Nephron (organoid): Measurements from ENCODE around the gene CLIC3.

Experiments used
- H3K27ac Mint-ChIP-seq, 3 experiments: 2 replicates each; pipeline ENCODE4 v1.8.0; 2020; ENCODE audit warnings: mixed read lengths in 3 of 3, mild to moderate bottlenecking in 2 of 3, moderate library complexity in 1 of 3
- H3K27me3 Mint-ChIP-seq: 2 replicates; pipeline ENCODE4 v1.8.0; 2021; ENCODE audit warnings: low read depth, mild to moderate bottlenecking, moderate library complexity, mixed read lengths
- H3K36me3 Mint-ChIP-seq: 2 replicates; pipeline ENCODE4 v1.8.0; 2020; ENCODE audit warnings: low read depth, mixed read lengths
- H3K4me1 Mint-ChIP-seq: 2 replicates; pipeline ENCODE4 v1.8.0; 2020; ENCODE audit warnings: mixed read lengths
- H3K4me3 Mint-ChIP-seq, 3 experiments: 2 replicates each; pipeline ENCODE4 v1.8.0; 2020; ENCODE audit warnings: mild to moderate bottlenecking in 3 of 3, mixed read lengths in 3 of 3, moderate library complexity in 2 of 3
- H3K9me3 Mint-ChIP-seq: 2 replicates; pipeline ENCODE4 v1.8.0; 2020; ENCODE audit warnings: mixed read lengths
- CTCF ChIP-seq, 3 experiments: fragments of 200-600 bp; sonication (generic); IDR thresholded peaks; one replicate each; pipeline ENCODE4 v1.5.0; 2021; ENCODE audit warnings: antibody characterized with exemption in 3 of 3; ENCODE audit not compliant: unreplicated experiment in 3 of 3

The CLIC3 gene

DNA sequence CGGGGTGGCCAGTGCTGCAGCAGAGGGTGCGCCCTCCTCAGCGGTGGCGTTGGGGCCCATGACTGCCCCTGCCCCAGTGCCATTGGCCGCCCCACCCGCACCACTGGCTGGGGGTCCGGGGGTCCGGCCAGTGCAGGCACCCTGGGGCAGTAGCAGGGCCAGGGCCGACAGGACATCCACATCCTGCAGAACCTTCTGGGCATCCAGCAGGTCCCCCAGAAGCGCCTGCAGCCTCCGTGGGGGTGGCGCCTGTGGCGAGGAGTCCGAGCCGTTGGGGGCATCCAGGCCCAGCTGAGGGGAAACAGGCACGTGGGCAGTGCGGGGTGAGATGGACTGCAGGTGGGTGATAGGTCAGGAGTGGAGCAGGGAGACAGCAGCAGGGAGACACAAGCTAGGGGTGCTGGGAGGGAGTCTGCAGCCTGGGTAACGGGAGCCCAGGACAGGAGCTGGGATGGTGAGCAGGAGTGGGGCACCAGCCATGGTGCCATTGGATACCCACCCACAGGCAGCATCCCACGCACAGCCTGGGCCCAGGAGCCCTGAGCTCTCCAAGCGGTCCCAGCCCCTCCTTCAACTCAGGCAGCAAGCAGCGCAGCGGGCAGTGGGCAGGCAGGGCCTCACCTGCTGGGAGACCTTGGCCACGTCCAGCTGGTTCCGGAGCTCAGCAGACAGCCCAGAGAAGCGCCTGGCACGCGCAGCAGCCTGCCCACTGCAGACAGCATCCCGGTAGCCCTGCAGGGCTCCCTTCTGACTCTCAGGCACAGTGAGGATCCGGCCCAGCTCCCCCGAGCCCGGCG lies 24.6 kb upstream of the CLIC3 start:
- no peak overlapping the region for H3K27ac Mint-ChIP-seq
- peaks cover 5% of the 10 kb centered on the region for H3K36me3 Mint-ChIP-seq
- no peaks in the 10 kb centered on the region for H3K9me3 Mint-ChIP-seq
- no peak overlapping the region for H3K4me3 Mint-ChIP-seq
- no peaks in the 10 kb centered on the region for H3K27me3 Mint-ChIP-seq
- H3K4me1 Mint-ChIP-seq: no peaks in the 10 kb centered on the region
- TF ChIP-seq CTCF (IDR thresholded peaks at IDR 0.05; ENCODE audit: unreplicated experiment in 3 of 3): no peak

DNA sequence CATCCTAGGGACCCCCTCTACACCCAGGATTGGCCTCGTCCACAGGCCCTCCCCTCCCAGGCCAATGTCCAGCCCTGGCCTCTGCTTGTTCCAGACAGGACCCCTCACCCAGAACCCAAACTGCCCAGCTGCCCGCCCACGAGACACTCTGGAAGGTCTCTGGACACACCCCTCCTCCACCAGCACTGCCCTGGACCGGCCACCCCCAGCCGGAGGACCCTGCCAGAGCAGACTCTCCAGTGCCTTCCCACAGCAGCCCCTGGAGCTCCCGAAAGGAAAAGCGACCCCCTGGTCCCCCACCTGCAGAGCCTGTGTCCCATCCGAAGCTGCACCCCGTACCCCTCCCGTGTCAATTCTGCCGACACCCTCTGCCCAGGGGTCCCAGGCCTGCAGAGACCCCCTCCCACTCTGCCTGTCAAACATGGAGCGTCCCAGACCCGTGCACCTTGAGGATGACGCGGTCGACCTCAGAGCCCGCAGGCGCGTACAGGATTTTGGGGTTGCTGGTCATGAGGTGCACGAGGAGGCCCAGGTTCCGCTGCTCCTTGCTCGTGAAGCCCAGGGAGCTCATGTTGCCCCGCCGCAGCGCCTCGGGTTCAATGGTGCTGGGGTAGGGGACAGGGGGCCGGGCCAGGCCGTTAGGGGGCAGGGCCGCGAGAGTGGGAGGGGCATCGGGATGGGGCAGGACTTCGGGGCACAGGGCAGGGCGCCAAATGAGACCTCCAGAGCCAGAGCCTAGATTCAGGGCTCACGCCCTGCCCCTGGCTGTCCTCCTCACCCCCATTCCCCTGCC lies 23.7 kb upstream of the CLIC3 start:
- H3K27me3 Mint-ChIP-seq: no peaks in the 10 kb centered on the region
- no peaks in the 10 kb centered on the region for H3K4me1 Mint-ChIP-seq

GRCh38 chr9:137018761-137019559 lies 22.6 kb upstream of the CLIC3 start:
- no peak overlapping the region for H3K4me3 Mint-ChIP-seq
- H3K27ac Mint-ChIP-seq: no peak overlapping the region
- H3K36me3 Mint-ChIP-seq: peaks cover 8% of the 10 kb centered on the region
- H3K4me1 Mint-ChIP-seq: no peaks in the 10 kb centered on the region
- H3K9me3 Mint-ChIP-seq: no peaks in the 10 kb centered on the region
- no peaks in the 10 kb centered on the region for H3K27me3 Mint-ChIP-seq
- TF ChIP-seq CTCF (IDR thresholded peaks at IDR 0.05; ENCODE audit: unreplicated experiment in 3 of 3): no peak

More for the DNA sequence above, 23.7 kb upstream of the CLIC3 start:
- H3K27ac Mint-ChIP-seq: no peak overlapping the region
- H3K9me3 Mint-ChIP-seq: no peaks in the 10 kb centered on the region
- H3K36me3 Mint-ChIP-seq: peaks cover 8% of the 10 kb centered on the region
- TF ChIP-seq CTCF (IDR thresholded peaks at IDR 0.05; ENCODE audit: unreplicated experiment in 3 of 3): no peak
- no peak overlapping the region for H3K4me3 Mint-ChIP-seq

GRCh38 chr9:137017791-137018497 lies 21.6 kb upstream of the CLIC3 start:
- no peak for TF ChIP-seq CTCF (IDR thresholded peaks at IDR 0.05; ENCODE audit: unreplicated experiment in 3 of 3)
- Mint-ChIP-seq H3K4me3 (no peak overlapping the region), H3K27ac (no peak overlapping the region), H3K4me1 (no peaks in the 10 kb centered on the region), H3K9me3 (no peaks in the 10 kb centered on the region), H3K27me3 (no peaks in the 10 kb centered on the region), H3K36me3 (peaks cover 8% of the 10 kb centered on the region)

GRCh38 chr9:137017071-137017470 lies 20.7 kb upstream of the CLIC3 start:
- Mint-ChIP-seq H3K36me3 (peaks cover 8% of the 10 kb centered on the region), H3K4me3 (no peak overlapping the region), H3K27ac (no peak overlapping the region), H3K4me1 (no peaks in the 10 kb centered on the region), H3K9me3 (no peaks in the 10 kb centered on the region), H3K27me3 (no peaks in the 10 kb centered on the region)
- TF ChIP-seq CTCF (IDR thresholded peaks at IDR 0.05; ENCODE audit: unreplicated experiment in 3 of 3): no peak
